ENCODE data around the gene AQP12B.
"Not testable (repeated sequence)": the region's sequence is repeated elsewhere in the genome, so short reads cannot be mapped to it uniquely, and the experiment has no call there.

GRCh38 chr2:240678909-240679308, 3.8 kb downstream of the AQP12B start:
- not testable (repeated sequence) for TF ChIP-seq CTCF (IDR thresholded peaks at IDR 0.05; ENCODE audit: low read depth, low read length, poor library complexity, severe bottlenecking); EZH2phosphoT487 (IDR thresholded peaks at IDR 0.05; ENCODE audit: borderline replicate concordance, low read length)

Measured in DOHH2 (cell line).